ENCODE data around the gene GSDMA. TPM values are rescaled to one million over a fixed set of nuclear protein-coding genes. Genes with fewer than 3 reads are reported as not detected.

The GSDMA gene
- total and polyA plus RNA-seq, 4 donors, result 0.26 to 0.91 (median 0.33) TPM; not detected in 1

- no peak overlapping the region for H3K4me3 ChIP-seq
- H3K27me3 ChIP-seq (ENCODE audit: control insufficient read depth in 3 of 3, insufficient read depth in 3 of 3, low read length in 2 of 3), result no peaks in the 10 kb centered on the region
- no peaks in the 10 kb centered on the region for H3K4me1 ChIP-seq (ENCODE audit: control insufficient read depth in 5 of 5, insufficient read depth in 5 of 5, low read length in 5 of 5)
- peak in 1 of 3 donors; percentile 9 for DNase-seq
- H3K9ac ChIP-seq (ENCODE audit: insufficient read depth in 1 of 2, low read length in 2 of 2), result no peak overlapping the region
- H3K36me3 ChIP-seq (ENCODE audit: control insufficient read depth in 4 of 4, insufficient read depth in 4 of 4, low read length in 4 of 4), result peaks cover 0 to 14% (median 9%) of the 10 kb centered on the region in 4 donors
- 89 to 92% methylated on average over 7 of the region's 7 CpGs for WGBS, 2 donors
- ATAC-seq (ENCODE audit: insufficient read depth, low FRiP score), result no peak
- no peak for TF ChIP-seq CTCF (IDR thresholded peaks at IDR 0.05; ENCODE audit: control extremely low read depth, extremely low read depth)
- no peak overlapping the region for H3K27ac ChIP-seq (ENCODE audit: low read depth in 1 of 2, low read length in 1 of 2)
- H3K9me3 ChIP-seq (ENCODE audit: control insufficient read depth in 4 of 4, insufficient read depth in 3 of 4, low read length in 3 of 4), result no peaks in the 10 kb centered on the region
Measured at GRCh38 chr17:39916918-39917317, 45.9 kb upstream of the GSDMA start.

- TF ChIP-seq CTCF (IDR thresholded peaks at IDR 0.05; ENCODE audit: control extremely low read depth, extremely low read depth), result no peak
- H3K27me3 ChIP-seq (ENCODE audit: control insufficient read depth in 3 of 3, insufficient read depth in 3 of 3, low read length in 2 of 3), result no peaks in the 10 kb centered on the region
- WGBS, 2 donors, result 96 to 97% methylated on average over 9 of the region's 9 CpGs
- H3K4me1 ChIP-seq (ENCODE audit: control insufficient read depth in 5 of 5, insufficient read depth in 5 of 5, low read length in 5 of 5), result peaks cover 0 to 2% (median 0%) of the 10 kb centered on the region in 5 donors
- H3K36me3 ChIP-seq (ENCODE audit: control insufficient read depth in 4 of 4, insufficient read depth in 4 of 4, low read length in 4 of 4), result peaks cover 12 to 31% (median 23%) of the 10 kb centered on the region in 4 donors
- no peak overlapping the region for H3K9ac ChIP-seq (ENCODE audit: insufficient read depth in 1 of 2, low read length in 2 of 2)
- H3K4me3 ChIP-seq, result no peak overlapping the region
- no peak overlapping the region for H3K27ac ChIP-seq (ENCODE audit: low read depth in 1 of 2, low read length in 1 of 2)
- ATAC-seq (ENCODE audit: insufficient read depth, low FRiP score), result no peak
- DNase-seq, result no peak
- no peaks in the 10 kb centered on the region for H3K9me3 ChIP-seq (ENCODE audit: control insufficient read depth in 4 of 4, insufficient read depth in 3 of 4, low read length in 3 of 4)
Measured at GRCh38 chr17:39919087-39919683, 43.6 kb upstream of the GSDMA start.

- H3K36me3 ChIP-seq (ENCODE audit: control insufficient read depth in 4 of 4, insufficient read depth in 4 of 4, low read length in 4 of 4), result peaks cover 12 to 37% (median 23%) of the 10 kb centered on the region in 4 donors
- H3K4me3 ChIP-seq, result no peak overlapping the region
- no peak for DNase-seq
- no peak overlapping the region for H3K9ac ChIP-seq (ENCODE audit: insufficient read depth in 1 of 2, low read length in 2 of 2)
- H3K27me3 ChIP-seq (ENCODE audit: control insufficient read depth in 3 of 3, insufficient read depth in 3 of 3, low read length in 2 of 3), result no peaks in the 10 kb centered on the region
- WGBS, 2 donors, result 70 to 81% methylated on average over 19 of the region's 19 CpGs
- no peak for ATAC-seq (ENCODE audit: insufficient read depth, low FRiP score)
- H3K9me3 ChIP-seq (ENCODE audit: control insufficient read depth in 4 of 4, insufficient read depth in 3 of 4, low read length in 3 of 4), result no peaks in the 10 kb centered on the region
- no peak for TF ChIP-seq CTCF (IDR thresholded peaks at IDR 0.05; ENCODE audit: control extremely low read depth, extremely low read depth)
- no peak overlapping the region for H3K27ac ChIP-seq (ENCODE audit: low read depth in 1 of 2, low read length in 1 of 2)
- peaks cover 0 to 10% (median 5%) of the 10 kb centered on the region in 5 donors for H3K4me1 ChIP-seq (ENCODE audit: control insufficient read depth in 5 of 5, insufficient read depth in 5 of 5, low read length in 5 of 5)
Measured at GRCh38 chr17:39920218-39921210, 42.3 kb upstream of the GSDMA start.

All from lung (tissue), 12 donors.